Endometrial microvascular endothelial cells (primary cell): ENCODE measurements around the gene CBR4. TPM values are rescaled to one million over a fixed set of nuclear protein-coding genes. Genes with fewer than 3 reads are reported as not detected.

Experiments used
- in situ Hi-C: cut with HindIII; loops from 2 replicates; pipeline ENCODE4 v1.10.0; 2017; ENCODE audit warnings: low sequenced_read_pairs, low pct_unique_long_range_greater_than_20kb; ENCODE audit errors: inconsistent ontology term
- total RNA-seq: library from RNA; depleted of rRNA; stranded (reverse); fragments of >200 nt; gene quantifications from one replicate; pipeline ENCODE4 v1.2.3, GENCODE V29; 2015; ENCODE audit errors: inconsistent ontology term

Gene CBR4
- 16.4 TPM for total RNA-seq

- in situ Hi-C loops, result no loop called here
Measured at GRCh38 chr4:169010125-169011023, at the start of gene CBR4. CBR4 (minus strand) TSS chr4:169010255; CDS start chr4:169010089, 166 bp downstream.

DNA sequence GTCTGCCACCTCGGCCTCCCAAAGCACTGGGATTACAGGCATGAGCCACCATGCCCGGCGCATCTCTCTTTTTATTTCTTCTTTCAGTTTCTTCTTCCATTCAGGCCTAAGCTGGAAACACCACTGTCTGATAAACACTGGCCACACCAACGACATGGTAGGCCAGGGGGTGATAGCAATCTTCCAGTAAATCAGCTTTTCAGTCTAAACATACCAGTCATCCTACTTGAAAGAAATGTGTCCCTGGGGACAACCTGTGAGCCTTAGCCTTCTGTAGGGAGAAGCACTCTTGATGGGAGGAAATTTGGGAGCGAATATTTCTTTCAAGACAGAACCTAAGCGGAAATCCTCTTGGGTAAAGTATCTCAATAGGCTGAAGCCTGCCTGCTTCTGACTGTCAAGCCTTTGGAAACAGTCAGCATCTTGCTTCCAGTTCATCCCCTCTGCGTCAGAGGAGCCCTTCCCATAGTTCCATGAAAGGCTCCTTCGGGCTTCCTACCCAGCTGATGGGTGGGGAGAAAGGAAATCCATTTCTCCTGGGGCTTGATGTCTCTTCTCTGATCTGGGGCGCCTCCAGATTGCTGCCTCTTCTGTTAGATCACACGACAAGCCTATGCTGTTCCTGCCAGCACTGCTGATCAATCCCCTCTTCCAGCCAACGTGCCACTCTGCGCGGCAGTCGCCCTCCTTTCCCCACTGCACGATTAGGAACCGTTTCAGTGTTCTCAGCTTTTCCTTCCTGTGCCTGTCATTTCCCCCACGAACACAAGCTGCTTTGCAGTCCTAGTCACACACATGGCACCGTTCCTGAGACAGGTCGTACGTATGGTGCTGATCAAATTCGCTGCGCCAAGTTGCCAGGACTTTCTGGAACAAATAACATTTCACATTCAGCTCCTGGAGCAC, 49.5 kb upstream of the CBR4 start:
- in situ Hi-C loops, result no loop called here

GRCh38 chr4:169058312-169058711, 48.3 kb upstream of the CBR4 start:
- in situ Hi-C loops, result no loop called here

- in situ Hi-C loops, result no loop called here
Measured at GRCh38 chr4:169054879-169055278, 44.8 kb upstream of the CBR4 start.

DNA sequence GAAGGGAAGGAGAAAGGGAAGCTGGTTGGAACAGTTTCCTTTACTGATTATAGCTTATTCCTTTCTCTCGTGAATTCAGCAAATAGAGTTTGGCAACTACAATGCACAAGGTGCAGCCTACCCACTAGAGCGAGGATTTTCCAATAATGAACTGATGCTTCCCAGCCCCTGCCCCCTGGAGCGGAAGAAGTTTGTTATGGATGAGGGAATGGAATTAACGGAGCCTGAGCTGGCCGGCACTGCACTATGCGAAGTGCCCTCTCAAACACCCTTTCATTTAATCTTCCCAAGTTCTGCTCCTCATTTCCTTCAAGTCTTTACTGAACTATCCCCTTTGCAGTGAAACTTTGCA, 42.5 kb upstream of the CBR4 start:
- in situ Hi-C loops, result no loop called here

GRCh38 chr4:169051761-169052593, 41.9 kb upstream of the CBR4 start:
- in situ Hi-C loops, result no loop called here

DNA sequence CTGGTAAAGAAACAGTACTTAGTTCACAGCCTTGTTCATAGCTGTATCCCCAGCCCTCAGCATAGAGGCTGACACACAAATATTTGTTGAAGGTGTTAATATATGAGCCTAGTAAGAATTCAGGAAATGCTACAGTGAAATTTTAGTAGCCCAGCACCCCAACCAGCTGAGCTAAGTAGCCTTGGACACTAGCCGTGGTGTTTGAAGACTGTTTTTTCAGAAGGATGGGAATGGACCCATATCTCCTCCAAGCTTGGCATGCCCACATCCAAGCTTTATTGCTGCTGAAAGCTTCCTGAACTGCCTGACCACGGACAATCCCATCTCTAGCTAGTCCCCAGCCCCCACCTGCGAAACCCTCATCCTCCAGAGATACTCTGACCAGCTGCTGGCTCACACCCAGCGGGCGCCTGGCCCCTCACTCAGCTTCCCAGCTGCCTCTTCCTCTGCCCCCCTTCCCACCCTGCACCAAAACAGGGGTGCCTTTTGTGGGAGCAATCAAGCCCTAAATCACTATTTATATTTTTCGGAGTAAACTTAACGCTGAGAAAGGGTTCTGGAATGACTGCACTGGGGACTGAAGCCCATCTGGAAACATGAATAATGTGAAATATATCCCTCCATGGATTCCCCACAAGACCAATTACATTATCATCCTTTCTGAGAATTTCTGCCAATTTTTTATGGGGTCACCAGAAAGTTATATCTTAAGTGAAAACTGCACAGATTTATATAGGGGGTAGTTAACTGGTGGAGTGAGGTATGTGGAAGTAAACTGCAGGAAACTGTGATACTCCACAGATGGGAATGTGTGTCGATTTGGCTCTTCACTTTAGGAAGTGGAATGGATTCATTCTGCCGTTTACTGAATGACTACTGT, 41.1 kb upstream of the CBR4 start:
- in situ Hi-C loops, result no loop called here

- in situ Hi-C loops, result no loop called here
Measured at GRCh38 chr4:169050284-169050683, 40.2 kb upstream of the CBR4 start.

DNA sequence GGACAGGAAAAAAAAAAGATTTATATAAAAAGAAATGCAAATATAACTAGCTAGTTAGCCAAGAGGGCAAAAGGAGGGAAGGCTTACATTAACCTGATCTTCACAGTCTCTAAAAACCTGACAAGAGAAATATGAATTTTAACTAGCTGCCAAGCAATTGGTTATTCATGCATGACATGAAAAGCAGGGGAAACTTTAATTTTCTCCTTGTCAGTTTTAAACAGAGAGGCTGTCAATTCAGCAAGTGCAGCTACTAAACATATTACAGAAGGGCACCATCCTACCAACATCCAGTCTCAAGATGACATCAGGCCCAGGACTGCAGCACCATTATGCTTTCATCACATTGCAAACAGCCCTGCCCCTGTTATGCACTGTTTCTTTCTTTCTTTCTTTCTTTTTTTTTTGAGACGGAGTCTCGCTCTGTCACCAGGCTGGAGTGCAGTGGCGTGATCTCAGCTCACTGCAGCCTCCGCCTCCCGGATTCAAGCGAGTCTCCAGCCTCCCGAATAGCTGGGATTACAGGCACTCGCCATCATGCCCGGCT, 38.9 kb upstream of the CBR4 start:
- in situ Hi-C loops, result no loop called here

- in situ Hi-C loops, result no loop called here
Measured at GRCh38 chr4:169047956-169048355, 37.9 kb upstream of the CBR4 start.

GRCh38 chr4:169045862-169046584, 36.0 kb upstream of the CBR4 start:
- in situ Hi-C loops, result no loop called here

- in situ Hi-C loops, result no loop called here
Measured at GRCh38 chr4:169044714-169045447, 34.8 kb upstream of the CBR4 start.

GRCh38 chr4:169042608-169043007, 32.6 kb upstream of the CBR4 start:
- in situ Hi-C loops, result no loop called here

GRCh38 chr4:169040559-169041261, 30.7 kb upstream of the CBR4 start:
- in situ Hi-C loops, result no loop called here

- in situ Hi-C loops, result no loop called here
Measured at GRCh38 chr4:169039251-169039954, 29.3 kb upstream of the CBR4 start.
